Activated CD8-positive, alpha-beta memory T cell treated with anti-CD3 and anti-CD28 coated beads, Interleukin-2, amount 50 U/mL, for 24 hours (primary cell): ENCODE data around the gene DAB1.
"Not testable (repeated sequence)": the region's sequence is repeated elsewhere in the genome, so short reads cannot be mapped to it uniquely, and the experiment has no call there.

Experiments used
- DNase-seq: peaks from one replicate; pipeline ENCODE4 v3.0.0-alpha.2; 2020; ENCODE audit errors: extremely low read depth

The DAB1 gene

GRCh38 chr1:57122031-57122430 is 301.8 kb downstream of the DAB1 start:
- DNase-seq, result no peak

DNA sequence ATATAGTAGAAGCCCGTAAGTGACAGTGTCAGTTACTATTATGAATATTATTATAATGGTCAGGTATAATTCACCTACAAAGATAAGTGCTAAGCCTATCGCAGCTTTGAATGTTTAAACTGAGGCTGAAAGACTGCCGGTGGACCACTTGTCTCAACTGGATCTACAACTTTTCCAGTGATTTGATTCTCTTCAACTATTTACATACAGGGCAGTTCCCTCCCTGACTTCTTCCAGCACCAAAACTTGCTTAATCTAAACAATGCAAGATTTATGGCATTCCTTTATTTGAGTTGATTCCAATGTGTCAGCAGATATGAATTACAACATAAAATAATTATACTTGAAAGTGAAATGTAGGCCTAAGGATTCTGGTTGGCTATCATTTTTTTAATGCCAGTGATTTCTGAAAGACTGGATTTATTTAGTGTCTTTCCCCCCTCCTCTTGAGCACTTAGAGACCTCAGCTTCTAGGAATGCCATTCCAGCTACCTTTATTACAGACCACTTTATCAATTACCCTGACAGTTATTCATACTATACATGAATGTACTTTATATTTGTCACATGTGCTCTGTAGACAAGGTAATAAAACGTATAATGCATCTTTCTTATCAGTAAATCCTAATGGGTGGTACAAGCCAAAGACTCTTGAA is 304.8 kb downstream of the DAB1 start:
- no peak for DNase-seq

GRCh38 chr1:57117753-57118152 is 306.1 kb downstream of the DAB1 start:
- no peak for DNase-seq

DNA sequence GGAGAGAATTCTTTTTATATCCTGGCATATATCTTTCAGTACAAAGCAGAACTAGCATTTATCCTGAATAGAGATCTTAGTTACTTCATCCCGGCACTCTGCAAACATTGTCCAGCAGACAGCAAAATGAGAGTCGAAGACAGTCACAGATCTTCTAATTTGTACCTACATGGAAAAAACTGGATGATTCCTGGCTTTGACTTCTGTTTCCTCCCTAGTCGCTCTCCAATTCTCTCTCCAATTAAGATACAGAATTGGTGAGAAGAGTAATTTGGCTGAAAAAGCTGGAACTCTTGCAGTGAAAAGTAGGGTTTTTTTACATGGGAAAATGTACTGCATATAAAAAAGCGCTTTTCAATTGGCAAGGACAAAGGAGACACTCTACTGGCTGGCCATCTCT is 307.0 kb downstream of the DAB1 start:
- DNase-seq, result no peak

GRCh38 chr1:57115030-57115614 is 308.7 kb downstream of the DAB1 start:
- no peak for DNase-seq

GRCh38 chr1:57112148-57112547 is 311.7 kb downstream of the DAB1 start:
- no peak for DNase-seq

DNA sequence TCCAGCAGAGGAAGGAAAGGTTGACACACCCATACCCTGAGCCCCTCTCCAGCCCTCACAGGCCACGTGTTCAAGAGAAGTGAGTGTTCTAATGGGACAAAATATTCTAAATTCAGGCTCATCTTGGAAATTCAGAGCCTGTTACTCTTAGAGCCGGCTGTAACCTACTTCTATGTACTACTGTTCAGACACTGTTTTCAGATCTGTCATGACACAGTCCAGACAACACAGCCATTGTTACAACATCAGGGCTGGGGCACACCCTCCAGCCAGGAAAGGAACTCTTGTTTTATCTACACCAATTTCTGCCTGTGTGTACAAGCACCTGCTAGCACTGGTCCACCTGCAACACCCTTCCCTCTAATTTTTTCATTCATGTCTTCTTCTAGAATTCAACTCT is 312.7 kb downstream of the DAB1 start:
- DNase-seq, result no peak

GRCh38 chr1:57109883-57110282 is 314.0 kb downstream of the DAB1 start:
- no peak for DNase-seq

DNA sequence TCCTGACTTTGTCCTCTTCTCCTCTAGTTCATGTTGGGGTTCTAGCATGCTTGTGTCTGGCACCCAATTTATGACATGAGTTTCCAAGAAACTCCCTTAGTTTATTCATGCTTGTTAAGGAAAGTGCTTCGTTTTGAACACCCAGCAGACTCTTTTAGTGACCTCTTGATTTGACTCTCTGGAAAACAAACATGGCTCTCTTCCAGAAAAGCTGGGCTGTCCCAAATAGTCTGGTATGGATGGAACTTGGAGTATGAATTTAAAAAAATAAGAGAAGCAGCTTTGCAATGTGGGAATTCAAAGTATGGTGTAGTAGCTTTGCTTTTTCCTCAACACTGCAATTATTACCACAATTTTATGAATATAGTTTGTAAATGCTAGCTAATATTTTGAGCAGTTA is 314.6 kb downstream of the DAB1 start:
- no peak for DNase-seq

DNA sequence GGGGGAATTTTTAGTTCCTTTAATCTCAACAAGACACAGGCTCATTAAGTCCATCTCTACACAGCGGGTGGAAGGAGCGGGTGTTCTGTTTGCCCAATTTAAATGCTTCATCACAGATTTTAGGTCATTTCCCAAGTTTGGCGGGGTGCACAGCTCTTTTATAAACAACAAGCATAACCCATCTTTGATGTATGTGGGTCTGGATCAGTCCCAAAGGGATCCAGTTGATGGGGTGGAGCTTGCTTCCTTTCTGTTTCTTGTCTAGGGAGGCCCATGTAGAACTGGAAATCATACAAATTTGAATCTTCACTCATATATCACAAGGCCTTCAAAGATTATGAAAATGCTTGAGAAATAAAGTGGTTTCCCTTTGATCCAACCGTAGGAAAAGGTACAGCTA is 317.6 kb downstream of the DAB1 start:
- DNase-seq, result no peak

GRCh38 chr1:57102561-57103326 is 321.1 kb downstream of the DAB1 start:
- no peak for DNase-seq

- DNase-seq, result no peak
Observed at GRCh38 chr1:57101209-57101608, 322.7 kb downstream of the DAB1 start.

DNA sequence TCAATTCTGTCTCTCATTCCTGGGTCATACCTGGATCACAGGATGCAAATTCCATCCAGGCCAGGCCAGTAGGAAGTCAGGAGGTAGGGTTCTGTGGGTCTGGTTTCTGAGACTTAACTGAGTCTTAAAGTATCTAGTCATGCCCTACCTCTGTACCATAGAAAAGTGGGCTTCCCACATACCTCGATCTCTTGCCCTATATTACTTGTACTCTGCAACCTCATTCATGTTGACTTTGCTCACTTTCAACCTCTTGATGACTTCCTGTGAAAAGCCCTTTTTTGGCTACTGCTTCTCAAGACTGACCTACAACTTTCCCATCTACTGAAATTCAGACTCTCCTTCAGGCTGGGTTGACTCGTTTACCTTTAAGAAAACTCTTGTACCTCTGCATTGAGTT is 329.1 kb downstream of the DAB1 start:
- DNase-seq, result no peak

DNA sequence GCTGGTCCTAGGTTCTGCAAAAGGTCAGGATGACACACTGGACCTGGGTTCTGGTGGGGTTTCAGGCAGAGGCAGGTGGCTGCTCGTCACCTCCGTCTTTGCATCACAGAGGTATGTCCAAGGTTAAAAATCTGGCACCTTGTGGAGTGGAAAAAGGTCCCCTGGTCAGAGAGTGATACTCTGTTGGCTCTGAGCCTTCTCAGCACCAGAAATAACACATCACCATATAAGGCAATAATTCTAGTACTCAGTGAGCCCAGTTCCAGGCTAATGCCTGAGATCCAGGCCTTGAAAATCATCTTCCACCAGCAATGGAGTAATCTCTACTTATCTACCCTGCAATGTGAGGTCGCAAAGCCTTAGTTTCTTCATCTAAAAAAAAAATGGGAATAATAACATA is 330.7 kb downstream of the DAB1 start:
- DNase-seq, result no peak

DNA sequence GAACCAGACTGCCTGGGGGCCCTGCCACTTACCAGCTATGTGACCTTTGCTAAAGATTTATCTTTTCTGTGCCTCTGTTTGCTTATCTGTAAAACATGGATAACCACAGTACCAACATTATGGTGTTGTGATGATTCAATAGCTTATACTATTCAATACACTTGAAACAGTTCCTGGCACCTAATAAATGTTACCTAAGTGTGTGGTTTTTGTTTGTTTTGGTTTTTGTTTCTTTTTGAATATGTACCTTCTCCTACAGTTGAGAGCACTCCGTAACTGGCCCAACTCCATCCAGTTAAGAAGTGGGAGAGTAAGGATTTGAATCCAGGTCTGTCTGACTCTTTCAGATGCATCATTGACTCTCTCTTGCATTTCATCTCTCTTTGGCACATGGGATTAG is 332.2 kb downstream of the DAB1 start:
- DNase-seq, result no peak

- DNase-seq, result no peak
Observed at GRCh38 chr1:57089855-57090254, 334.0 kb downstream of the DAB1 start.

GRCh38 chr1:57089221-57089620 is 334.6 kb downstream of the DAB1 start:
- DNase-seq, result no peak

- DNase-seq, result no peak
Observed at GRCh38 chr1:57088653-57089052, 335.2 kb downstream of the DAB1 start.

DNA sequence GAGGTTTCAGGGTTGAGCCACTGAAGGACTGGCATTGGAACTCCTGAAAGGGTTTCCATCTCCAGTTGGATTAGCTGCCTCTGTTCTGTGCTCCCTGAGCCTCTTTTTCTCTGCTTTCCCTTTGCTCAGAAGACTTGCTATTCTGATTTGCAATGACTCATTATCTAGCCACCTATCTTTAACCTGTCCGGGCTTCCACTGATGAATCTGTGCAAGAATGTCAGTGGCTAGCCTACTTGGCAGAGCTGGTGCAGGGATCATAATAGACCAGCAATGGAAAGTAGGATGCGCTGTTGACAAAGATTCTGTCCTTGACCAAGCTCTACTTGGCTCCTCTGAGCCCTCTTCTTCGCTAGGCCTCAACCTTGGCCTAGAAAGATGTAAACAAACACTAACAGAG is 336.2 kb downstream of the DAB1 start:
- DNase-seq, result not testable (repeated sequence)

DNA sequence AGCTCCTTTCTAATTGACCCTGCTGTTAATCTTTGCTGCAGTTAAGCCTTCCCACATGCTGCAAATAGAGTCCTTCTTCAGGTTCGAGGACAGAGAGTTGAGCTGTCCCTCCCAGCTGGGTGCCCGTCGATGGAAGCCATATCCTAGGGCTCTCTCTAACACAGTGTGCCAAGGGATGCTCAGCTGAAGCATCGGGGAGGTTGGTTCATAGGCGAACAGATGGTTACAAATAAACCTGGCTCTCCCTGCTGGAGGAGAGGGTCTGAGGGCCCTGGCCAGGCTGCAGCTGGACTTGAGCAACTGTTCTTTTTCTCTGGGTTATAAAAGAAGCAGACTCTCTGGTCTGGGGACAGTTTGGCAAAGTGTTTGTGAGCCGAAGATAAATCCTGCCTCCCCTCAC is 337.7 kb downstream of the DAB1 start:
- DNase-seq, result no peak

DNA sequence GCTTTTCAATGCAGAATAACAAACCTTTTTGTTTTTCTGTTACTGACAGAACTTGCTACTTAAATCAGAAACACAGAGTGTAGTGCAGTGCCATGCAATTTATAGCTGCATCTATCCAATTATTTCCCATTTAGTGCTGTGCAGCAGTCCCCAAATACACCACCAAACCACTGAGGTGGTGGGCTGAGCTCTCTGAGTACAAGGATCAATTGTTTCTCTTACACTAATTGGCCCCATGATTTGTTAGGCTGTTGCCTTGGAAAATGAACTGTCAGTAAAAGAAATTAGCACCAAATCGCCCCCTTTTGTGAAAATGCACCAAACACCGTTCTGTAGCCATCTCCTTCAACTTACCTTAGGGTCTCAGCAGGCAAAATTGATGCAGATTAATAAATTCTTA is 339.2 kb downstream of the DAB1 start:
- DNase-seq, result no peak

DNA sequence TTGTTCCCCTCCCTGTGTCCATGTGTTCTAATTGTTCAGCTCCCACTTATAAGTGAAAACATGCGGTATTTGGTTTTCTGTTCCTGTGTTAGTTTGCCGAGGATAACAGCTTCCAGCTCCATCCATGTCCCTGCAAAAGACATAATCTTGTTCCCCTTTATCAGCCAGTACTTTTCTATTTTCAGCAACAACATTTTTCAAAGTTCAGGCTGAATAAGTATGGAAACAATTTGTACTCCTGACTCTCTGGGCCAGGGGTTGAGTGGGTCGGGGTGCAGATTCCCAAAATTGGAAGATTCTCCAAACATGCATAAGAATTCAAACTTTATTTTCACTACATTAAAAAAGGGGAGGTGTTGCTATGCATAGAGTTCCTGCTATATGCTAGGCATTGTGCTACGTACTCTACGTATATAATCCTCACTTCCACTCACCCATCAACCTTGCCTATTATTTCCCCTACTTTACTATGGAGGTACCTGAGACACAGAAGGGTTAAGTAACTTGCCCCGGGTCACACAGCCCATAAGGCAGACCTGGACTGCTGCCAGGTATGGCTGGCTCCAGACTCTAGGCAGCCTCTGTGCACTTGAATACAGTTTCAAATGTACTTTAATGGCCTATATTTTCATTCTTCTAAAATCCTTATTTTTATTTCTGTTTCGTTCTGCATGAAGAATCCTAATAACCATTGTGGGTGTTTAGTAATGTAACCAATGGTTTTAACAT is 341.0 kb downstream of the DAB1 start:
- no peak for DNase-seq
